ENCODE data around the gene TNFRSF25. TPM values are rescaled to one million over a fixed set of nuclear protein-coding genes. Genes with fewer than 3 reads are reported as not detected.
A peak's percentile ranks its signal among the peaks of the same experiment; 100 is the strongest.

The TNFRSF25 gene
- total and polyA plus RNA-seq, 2 donors (not counting 3 experiments of a cell fraction or from before 2014, with no cell fraction given) = 33.9 to 38.8 TPM

GRCh38 chr1:6486433-6487011 is 20.5 kb upstream of the TNFRSF25 start:
- no peaks in the 10 kb centered on the region for H3K9me3 ChIP-seq (replicated peaks; ENCODE audit: control insufficient read depth, insufficient read depth, low read length)
- H3K9me1 ChIP-seq (replicated peaks; ENCODE audit: control insufficient read depth, extremely low read depth, insufficient read depth, low read length) = no peaks in the 10 kb centered on the region
- H3K36me3 ChIP-seq (ENCODE audit: control insufficient read depth in 2 of 2, extremely low read depth in 1 of 2, insufficient read depth in 2 of 2, low read length in 2 of 2) = no peaks in the 10 kb centered on the region
- no peak overlapping the region for H3K9ac ChIP-seq (replicated peaks; ENCODE audit: extremely low read depth, insufficient read depth, low read length)
- POLR2A ChIA-PET = no interaction called here
- H3K4me3 ChIP-seq (replicated peaks in 1 of 3; ENCODE audit: insufficient read depth in 1 of 3, low read depth in 1 of 3, low read length in 3 of 3) = peak overlapping the region in 1 of 3 experiments; percentile 84
- intact Hi-C loops (cut with micrococcal nuclease) = loop anchor here (1.0 to 5.0 kb wide), 6 partner anchors 37 to 160 kb away; partner anchors contain the start of gene NOL9
- TF ChIP-seq CTCF (IDR thresholded peaks at IDR 0.05; ENCODE audit: extremely low read depth in 1 of 2, insufficient read depth in 1 of 2, low read depth in 1 of 2, low read length in 2 of 2) (peak; percentile 97 to 98), GATA2 (IDR thresholded peaks at IDR 0.05; ENCODE audit: insufficient read depth, insufficient read length, low read depth, low read length) (no peak), MYC (IDR thresholded peaks at IDR 0.05; ENCODE audit: low read depth, low read length) (peak; percentile 46), POLR2AphosphoS5 (IDR thresholded peaks at IDR 0.05; ENCODE audit: insufficient read depth, low read depth, low read length) (peak; percentile 26), JUN (IDR thresholded peaks at IDR 0.05; ENCODE audit: borderline replicate concordance, insufficient read depth, insufficient read length, low read depth) (no peak), EZH2 (IDR thresholded peaks at IDR 0.05; ENCODE audit: borderline replicate concordance, low read depth, low read length, severe bottlenecking) (no peak), POLR2A (IDR thresholded peaks at IDR 0.05; ENCODE audit: low read depth, low read length) (no peak), FOS (IDR thresholded peaks at IDR 0.05; ENCODE audit: borderline replicate concordance, insufficient read depth, low read length) (no peak), MAX (IDR thresholded peaks at IDR 0.05; ENCODE audit: insufficient read depth, insufficient read length) (no peak)
- DNase-seq (ENCODE audit: low read depth, low spot score) (peak; percentile 82), FAIRE-seq (peak; percentile 96)
- peak overlapping the region; percentile 49 for H3K27ac ChIP-seq (ENCODE audit: insufficient read depth, low read depth, low read length)
- H3K79me2 ChIP-seq (ENCODE audit: control insufficient read depth, insufficient read depth, low read length) = peaks cover 32% of the 10 kb centered on the region
- dilution Hi-C loops (cut with MboI; ENCODE audit: extremely low pct_ligation_motif_present, low sequenced_read_pairs) = no loop called here
- peaks cover 27% of the 10 kb centered on the region for H3K4me1 ChIP-seq (ENCODE audit: control insufficient read depth, extremely low read depth, insufficient read depth, low read length)
- H3K4me2 ChIP-seq (ENCODE audit: insufficient read depth, low read length) = peak overlapping the region; percentile 50
- no TSS peak for BruUV-seq (replicated peaks)
- CTCF ChIA-PET = interaction anchor here (0.6 to 10.9 kb wide), 20 partner anchors 9 to 161 kb away, joined by 3 to 113 read pairs (median 4); partner anchors contain the start of genes NOL9, THAP3 and ZBTB48
- H4K20me1 ChIP-seq (replicated peaks; ENCODE audit: control insufficient read depth, extremely low read depth, insufficient read depth, low read length) = no peaks in the 10 kb centered on the region
- H3K27me3 ChIP-seq (ENCODE audit: control insufficient read depth in 2 of 2, insufficient read depth in 2 of 2, low read length in 2 of 2) = no peaks in the 10 kb centered on the region
- H2AFZ ChIP-seq (ENCODE audit: low read depth, low read length) = peak overlapping the region; percentile 20
